Measurements from ENCODE around the gene OR1L1.

- TF ChIP-seq, protein P1, sequence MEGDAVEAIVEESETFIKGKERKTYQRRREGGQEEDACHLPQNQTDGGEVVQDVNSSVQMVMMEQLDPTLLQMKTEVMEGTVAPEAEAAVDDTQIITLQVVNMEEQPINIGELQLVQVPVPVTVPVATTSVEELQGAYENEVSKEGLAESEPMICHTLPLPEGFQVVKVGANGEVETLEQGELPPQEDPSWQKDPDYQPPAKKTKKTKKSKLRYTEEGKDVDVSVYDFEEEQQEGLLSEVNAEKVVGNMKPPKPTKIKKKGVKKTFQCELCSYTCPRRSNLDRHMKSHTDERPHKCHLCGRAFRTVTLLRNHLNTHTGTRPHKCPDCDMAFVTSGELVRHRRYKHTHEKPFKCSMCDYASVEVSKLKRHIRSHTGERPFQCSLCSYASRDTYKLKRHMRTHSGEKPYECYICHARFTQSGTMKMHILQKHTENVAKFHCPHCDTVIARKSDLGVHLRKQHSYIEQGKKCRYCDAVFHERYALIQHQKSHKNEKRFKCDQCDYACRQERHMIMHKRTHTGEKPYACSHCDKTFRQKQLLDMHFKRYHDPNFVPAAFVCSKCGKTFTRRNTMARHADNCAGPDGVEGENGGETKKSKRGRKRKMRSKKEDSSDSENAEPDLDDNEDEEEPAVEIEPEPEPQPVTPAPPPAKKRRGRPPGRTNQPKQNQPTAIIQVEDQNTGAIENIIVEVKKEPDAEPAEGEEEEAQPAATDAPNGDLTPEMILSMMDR (IDR thresholded peaks at IDR 0.05), result no peak
- TF ChIP-seq POLR2A (IDR thresholded peaks at IDR 0.05), result no peak
- TF ChIP-seq POLR2AphosphoS5 (IDR thresholded peaks at IDR 0.05), result no peak
Observed at GRCh38 chr9:122619996-122620395, 41.5 kb upstream of the OR1L1 start.

All from suprapubic skin (tissue), 4 donors.